Endothelial cell of umbilical vein (primary cell): Measurements from ENCODE around the gene TMEM94.

Experiments used
- MYC ChIP-seq: IDR thresholded peaks from one replicate; pipeline ENCODE4 v1.6.1; 2011; ENCODE audit warnings: mild to moderate bottlenecking, low read depth, low read length
- TF ChIP-seq, protein P1 (sequence below), 2 donors: IDR thresholded peaks; 1 replicate in 1 of 2; 2 replicates in 1 of 2; pipeline ENCODE4 v1.5.1; 2011; ENCODE audit warnings: low read length in 2 of 2, mild to moderate bottlenecking in 2 of 2, moderate library complexity in 2 of 2, control low read depth in 1 of 2, inconsistent platforms in 1 of 2, low read depth in 1 of 2; ENCODE audit not compliant: insufficient read depth in 1 of 2; ENCODE audit errors: extremely low read depth in 1 of 2

DNA sequence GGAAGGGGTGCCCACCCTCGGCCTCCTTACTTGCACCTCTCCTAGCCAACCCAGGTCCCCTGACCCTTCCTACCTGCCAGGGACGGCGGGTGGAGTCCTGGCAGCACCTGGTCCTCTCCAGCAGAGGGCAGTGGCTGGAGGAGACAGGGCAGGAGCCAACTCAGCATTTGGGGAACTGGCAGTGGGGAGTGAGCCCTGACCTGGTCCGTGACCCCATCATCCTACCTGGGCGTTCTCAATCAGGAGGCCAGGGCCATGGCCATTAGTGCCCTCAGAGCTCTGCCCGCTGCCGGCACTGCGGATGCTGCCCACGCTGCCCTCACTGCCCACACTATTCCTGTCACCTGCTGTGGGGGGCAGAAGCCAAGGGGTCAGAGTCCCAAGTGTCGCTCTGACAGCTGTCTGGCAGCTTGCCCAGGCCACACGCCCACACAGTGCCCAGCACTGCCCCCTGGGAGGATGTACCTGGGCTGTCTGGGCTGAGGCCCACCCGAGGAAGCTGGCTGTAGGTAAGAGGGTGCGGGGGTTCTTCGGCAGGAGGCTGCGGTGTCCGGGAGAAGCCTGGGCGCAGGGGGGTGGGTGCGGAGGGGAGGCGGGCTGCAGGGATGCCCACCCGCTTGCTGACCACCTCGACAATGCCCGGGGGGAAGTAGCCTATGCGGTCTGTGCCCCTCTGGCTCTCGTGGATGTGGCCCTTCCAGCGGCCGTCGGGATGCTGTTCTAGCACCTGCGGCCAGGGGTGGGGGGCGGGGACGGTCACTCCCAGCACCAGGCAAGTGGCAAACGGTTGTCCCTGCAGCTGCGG is 48.1 kb downstream of the TMEM94 start:
- TF ChIP-seq, protein P1, sequence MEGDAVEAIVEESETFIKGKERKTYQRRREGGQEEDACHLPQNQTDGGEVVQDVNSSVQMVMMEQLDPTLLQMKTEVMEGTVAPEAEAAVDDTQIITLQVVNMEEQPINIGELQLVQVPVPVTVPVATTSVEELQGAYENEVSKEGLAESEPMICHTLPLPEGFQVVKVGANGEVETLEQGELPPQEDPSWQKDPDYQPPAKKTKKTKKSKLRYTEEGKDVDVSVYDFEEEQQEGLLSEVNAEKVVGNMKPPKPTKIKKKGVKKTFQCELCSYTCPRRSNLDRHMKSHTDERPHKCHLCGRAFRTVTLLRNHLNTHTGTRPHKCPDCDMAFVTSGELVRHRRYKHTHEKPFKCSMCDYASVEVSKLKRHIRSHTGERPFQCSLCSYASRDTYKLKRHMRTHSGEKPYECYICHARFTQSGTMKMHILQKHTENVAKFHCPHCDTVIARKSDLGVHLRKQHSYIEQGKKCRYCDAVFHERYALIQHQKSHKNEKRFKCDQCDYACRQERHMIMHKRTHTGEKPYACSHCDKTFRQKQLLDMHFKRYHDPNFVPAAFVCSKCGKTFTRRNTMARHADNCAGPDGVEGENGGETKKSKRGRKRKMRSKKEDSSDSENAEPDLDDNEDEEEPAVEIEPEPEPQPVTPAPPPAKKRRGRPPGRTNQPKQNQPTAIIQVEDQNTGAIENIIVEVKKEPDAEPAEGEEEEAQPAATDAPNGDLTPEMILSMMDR (IDR thresholded peaks at IDR 0.05; ENCODE audit: extremely low read depth in 1 of 2, insufficient read depth in 1 of 2, low read depth in 1 of 2, low read length in 2 of 2) = peak; percentile 34 to 51
- no peak for TF ChIP-seq MYC
